HG03097 (cell line): ENCODE data around the gene NXNL1.

Experiments used
- ATAC-seq: cut with Tn5 transposase; IDR thresholded peaks from one replicate; pipeline ENCODE4 v1.9.1; 2021; ENCODE audit not compliant: unreplicated experiment, low FRiP score

Gene NXNL1

DNA sequence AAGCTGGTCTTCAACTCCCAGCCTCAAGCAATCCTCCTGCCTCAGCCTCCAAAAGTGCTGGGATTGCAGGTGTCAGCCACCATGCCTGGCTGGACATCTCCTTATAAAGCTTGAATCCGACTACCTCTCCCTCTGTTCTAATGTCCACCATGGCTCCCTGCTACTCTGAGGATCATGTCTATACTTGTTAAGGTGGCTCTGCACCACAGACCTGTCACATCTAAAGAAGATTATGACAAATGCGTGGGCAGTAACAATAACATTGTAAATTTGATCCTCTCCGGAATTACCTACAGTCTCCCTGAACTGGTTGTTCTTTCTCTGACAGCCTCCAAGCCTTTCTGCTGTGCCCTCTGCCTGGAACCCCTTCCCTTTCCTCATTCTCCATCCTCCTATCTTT lies 1.8 kb downstream of the NXNL1 start:
- no peak for ATAC-seq

DNA sequence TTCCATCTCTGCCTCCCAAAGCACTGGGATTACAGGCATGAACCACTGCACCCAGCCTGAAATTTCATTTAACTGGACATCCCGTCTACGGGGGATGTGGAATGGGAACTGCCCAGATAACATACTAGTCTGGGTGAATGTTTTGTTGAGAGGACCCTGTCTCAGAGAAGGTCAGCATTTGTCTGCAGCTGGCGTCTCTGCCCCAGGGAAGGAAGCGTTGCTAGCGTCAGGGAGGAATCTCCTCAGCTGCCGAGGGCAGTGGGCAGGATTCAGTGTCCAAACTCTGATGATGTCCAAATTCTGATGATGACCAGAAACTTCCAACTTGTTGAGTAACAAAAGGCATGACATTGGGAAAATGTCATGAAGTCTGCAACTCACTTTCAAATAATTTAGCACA lies 3.1 kb downstream of the NXNL1 start:
- ATAC-seq, result no peak

DNA sequence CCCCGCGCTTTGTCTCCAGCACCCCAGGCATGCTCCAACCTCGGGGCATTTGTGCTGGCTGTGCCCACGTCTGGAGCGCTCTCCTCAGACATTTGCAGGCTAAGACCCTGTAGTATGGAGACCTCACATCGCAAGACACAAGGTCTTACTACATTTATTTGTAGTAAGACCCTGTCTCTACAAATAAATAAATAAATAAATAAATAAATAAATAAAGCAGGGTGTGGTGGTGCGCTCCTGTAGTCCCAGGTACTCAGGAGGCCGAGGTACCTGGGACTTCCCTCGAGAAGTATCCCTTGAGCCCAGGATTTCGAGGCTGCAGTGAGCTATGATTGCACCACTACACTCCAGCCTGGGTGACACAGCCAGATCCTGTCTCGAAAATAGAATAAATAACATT lies 4.6 kb downstream of the NXNL1 start:
- ATAC-seq, result no peak

DNA sequence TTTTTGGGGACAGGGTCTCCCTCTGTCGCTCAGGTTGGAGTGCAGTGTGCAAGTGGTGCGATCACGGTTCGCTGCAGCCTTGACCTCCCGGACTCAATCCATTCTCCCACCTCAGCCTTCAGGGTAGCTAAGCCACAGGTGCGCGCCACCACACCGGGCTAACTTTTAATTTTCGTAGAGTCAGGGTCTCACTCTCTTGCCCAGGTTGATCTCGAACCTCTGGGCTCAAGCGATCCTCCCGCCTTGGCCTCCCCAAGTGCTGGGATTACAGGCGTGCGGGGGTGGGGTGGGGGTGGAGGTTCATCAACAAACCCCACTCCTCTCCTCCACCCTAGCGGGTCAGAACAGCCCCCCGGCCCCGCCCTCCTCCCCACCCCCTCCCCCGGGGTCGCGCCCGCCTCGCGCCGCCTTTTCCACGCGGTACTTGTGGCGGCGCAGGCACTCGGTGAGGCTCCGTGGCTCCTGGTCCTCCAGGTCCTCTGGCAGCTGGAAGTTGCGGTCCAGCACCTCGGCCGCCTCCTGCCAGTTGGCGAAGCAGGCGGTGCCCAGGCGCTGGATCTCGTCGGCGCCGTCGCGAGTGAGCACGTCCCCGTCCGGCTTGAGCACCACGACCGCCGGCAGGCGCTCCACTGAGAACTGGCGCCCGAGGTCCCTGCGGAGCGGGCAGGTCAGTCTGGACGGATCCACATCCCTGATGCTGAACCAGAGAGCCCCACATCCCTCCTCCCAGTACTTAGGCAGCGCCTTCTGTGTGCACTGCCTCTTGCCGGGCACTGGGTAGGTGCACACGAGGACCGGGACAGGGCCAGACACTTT lies 5.2 kb downstream of the NXNL1 start:
- ATAC-seq, result no peak

DNA sequence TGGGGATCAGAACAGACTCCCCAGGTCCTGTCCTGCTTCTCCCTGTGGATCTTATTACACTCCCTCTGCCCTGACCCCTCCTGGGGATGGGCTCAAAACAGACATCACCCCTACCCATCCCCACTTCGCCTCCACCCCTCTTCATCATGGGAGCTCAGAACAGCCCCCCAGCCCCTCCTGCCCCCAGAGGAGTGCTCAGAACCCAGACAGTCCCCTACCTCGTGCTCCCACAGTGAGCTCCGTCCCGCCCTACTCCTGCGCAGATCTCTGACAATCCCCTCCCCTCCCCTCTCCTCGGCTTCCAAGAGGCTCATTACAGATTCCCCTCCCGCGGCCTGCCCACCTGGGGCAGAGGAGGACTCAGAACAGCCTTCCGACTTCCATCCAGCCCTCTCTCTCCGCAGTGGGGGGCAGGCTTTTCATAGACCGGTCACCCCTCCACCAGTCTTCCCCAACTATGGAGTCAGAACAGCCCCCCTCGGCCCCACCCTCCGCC lies 6.1 kb downstream of the NXNL1 start:
- no peak for ATAC-seq

DNA sequence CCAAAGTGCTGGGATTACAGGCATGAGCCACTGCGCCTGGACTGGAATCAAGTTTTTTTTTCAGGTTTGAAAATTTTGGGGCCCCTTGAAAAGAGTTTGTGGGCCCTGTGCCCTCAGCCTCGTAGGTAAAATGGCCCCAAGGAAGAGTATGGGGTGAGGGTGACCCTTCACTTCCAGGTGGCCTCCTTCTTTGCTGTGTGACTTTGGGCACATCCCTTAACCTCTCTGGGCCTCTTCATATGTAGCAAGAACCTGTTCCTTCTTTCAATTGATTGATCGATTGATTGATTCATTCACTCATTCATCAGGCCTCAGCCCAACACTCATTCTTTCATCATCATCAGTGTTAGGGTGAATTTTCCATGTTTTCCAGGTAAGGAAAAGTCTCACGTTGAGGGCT lies 8.9 kb downstream of the NXNL1 start:
- no peak for ATAC-seq

DNA sequence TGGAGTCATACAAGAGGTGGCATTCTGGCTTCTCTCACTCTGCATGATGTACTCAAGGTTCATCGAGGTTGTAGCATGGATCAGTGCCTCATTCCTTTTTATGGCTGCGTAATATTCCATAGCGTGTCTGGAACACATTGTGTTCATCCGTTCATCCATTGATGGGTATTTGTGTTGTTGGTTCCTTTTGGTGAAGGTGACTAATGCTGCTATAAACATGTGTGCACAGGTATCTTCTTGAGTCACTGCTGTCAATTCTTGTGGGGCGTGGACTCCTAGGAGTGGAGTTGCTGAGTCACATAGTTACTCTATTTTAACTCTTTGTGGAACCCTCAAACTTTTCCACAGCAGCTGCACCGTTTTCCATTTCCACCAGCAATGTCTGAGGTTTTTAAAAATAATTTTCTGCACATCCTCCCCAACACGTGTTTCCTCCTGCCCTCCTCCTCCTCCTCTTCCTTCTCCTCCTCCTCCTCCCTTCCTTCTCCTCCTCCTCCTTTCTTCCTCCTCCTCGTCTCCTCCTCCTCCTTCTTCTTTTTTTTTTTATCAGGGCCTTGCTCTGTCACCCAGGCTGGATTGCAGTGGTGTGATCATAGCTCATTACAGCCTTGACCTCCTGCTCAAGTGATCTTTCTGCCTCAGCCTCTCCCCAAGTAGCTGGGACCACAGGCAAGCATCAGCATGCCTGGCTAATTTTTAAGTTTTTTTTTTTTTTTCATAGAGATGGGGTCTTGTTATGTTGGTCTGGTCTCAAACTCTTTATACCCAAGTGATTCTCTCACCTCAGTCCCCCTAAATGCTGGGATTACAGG lies 10.3 kb downstream of the NXNL1 start:
- no peak for ATAC-seq

DNA sequence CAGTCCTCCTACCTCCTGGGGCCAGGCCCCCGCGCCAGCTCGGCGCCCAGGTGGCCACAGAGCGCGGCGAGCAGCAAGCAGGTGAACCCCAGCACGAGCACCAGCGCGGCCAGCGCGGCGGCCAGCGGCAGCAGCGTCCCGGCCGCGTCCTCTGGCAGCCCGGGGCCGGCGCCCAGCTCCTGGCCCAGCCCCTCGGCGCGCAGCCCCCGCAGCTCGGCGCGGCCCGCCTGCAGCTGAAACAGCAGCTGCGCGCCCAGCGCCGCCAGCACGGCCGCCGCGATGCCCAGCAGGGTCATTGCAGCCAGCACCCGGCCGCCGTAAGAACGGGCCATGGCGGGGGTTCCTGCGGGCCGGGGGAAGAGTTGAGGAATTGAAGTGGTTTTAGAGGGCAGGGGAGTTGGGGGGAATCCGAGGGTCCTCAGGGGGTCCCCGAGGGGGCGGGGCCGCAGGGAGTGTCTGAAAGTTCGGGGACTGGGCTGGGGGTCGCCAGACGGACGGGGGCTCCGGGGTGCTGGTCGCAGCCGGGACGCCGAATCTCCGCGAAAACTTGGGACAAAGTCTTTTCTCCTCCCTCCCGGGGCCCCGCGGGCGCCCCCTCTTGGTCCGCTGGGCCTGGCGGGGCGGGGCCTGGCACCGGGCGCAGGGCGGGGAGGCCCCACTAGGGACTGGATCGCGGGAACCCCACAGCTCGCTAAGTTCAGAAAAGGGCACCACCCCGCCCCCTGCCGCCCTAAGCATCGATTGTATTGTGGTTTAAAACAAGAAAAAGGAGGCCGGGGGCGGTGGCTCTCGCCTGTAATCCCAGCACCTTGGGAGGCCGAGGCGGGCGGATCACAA lies 12.4 kb downstream of the NXNL1 start, which contains the start of gene TMEM221:
TSS of gene TMEM221 (minus strand) at position 538 of the 837 bp plus-strand sequence. CDS start at position 332, 206 bp downstream.
- ATAC-seq, result no peak

DNA sequence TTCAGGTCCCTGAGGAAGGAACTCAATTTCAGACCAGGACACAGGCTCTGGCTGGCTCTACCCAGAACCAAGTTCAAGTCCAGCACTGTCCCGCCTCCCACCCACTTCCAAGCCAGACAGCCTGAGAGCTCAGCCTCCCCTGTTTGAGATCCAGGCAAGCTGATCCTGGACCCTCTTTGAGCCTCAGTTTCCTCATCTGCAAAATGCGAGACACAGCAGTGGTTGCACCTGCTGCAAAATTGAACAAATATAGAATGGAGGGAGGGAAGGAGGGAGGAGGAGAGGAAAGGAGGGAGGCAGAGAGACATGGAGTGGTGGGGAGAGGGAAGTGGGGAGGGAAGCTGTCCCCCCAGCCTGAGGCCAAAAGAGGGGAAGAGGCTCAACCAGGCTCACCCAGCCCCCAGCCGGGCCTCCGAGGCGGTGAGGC lies 13.0 kb downstream of the NXNL1 start:
- no peak for ATAC-seq

DNA sequence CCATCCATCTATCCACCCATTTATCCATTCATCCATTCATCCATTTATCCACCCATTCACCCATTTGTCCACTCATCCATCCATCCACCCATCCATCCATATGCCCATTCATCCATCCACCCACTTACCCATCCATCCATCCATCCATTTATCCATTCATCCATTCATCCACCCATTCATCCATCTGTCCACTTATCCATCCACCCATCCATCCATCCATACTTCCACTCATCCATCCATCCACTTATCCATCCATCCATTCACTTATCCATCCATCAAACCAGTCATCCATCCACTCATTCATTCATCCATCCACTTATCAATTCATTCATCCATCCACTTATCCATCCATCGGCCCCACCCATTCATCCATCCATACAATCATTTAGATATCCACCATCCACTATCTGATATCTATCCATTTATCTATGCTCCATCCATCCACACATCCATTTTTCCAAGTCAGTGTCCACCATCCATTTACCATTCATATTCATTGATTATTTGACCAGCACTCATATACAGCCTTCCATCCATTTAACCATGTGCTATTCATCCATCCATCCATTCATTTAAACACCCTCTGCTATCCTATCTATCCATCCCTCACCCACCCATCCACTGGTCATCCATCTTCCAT lies 15.1 kb downstream of the NXNL1 start:
- ATAC-seq, result no peak

DNA sequence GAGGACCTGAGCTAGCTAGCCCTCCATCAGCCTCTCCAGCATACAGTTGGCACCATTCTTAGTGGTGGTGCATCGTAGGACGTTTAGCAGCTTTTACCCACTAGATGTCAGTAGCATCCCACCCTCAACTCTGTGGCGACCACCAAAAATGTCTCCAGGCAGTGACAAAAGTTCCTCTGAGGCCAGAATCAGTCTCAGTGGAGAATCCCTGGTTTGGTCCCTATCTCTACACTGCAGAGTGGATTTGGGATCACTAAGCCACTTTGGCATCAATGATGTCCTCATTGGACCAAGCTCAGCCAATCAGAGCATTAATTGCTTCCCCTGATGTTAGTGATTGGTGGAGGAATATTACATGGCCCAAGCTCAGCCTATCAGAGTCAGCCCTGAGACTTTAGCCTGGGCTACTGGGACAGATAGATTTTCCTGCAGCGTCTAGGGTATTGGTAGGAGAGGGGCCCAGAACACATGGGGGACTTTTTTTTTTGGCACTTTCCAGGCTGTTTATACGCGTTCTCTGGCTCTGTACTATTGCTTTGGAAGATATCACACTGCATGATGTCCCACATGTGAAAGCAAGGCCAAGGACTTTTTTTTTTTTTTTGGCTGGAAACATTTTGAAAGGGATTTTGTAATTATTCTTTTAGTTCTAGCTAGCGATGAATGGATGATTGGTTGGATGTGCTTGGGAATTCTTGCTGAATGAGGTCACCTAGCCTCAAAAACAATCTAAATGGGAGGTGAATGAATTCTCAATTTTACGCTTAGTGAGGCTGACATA lies 19.3 kb downstream of the NXNL1 start:
- ATAC-seq, result no peak

DNA sequence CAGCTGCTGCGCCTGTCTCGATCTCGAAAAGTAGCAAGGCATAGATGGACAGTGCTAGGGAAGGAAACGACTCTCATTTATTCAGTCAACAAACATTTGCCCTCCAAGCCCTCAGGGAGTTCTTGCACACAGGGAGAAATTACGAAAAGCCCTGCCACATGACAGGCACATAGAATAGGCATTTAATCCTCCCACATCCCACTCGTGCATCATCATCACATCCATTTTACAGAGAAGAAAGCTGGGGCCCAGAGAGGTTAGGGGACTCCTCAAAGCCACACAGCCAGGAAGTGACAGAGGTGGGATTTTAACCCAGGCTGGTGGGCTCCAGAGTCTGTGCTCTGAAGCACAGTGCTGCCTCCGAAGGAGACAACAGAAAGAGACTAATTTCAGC lies 23.9 kb downstream of the NXNL1 start:
- ATAC-seq, result no peak

DNA sequence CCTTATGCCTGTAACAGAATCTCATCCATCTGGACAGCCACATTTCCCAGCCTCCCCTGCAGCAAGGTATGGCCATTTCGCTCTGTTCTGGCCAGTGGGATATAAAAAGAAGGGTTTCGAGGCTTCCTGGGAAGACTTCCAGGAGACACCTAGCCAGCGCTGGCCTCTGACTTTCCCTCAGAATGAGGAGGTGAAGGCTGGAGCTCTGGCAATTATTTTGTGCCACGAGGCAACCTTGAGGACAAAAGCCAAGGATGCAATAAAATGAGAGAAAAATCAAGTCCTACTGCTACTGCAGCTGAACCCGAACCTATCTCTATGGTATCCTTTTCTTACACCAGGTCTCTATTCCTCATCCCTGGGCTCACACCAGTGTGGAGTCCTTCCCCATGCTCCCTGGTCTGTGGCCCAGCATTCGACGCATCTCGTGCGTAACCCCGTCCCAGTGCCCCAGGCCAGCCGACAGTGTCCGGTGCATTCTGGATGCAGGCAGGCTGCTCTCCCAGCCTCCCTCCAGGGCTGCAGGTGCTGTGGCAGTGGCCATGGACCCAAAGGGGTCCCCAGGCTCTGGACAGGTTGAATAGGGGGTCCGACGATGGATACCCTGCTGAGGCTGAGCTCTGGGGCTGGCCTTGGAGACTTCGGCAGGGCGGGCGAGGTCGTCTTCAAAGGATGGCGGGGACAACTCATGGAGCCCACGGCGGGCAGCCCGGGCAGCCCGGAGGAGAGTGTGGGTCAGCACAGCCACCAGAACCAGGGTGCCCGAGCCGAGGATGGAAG lies 24.4 kb downstream of the NXNL1 start:
- no peak for ATAC-seq

DNA sequence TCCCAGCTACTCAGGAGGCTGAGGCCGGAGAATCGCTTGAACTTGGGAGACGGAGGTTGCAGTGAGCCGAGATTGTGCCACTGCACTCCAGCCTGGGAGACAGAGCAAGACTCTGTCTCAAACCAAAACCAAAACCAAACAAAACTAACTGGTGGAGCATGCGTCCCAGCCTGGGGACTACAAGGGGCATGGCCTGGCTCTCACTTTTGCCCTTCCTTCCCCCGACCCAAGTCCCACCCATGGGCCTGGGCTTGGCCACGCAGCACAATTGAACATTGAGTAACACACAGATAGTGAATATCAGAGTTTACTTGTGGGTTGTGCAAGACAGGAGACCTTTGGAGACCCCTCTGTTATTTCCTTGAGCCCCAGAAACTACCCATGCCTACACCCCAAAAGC lies 25.5 kb downstream of the NXNL1 start:
- ATAC-seq, result no peak

DNA sequence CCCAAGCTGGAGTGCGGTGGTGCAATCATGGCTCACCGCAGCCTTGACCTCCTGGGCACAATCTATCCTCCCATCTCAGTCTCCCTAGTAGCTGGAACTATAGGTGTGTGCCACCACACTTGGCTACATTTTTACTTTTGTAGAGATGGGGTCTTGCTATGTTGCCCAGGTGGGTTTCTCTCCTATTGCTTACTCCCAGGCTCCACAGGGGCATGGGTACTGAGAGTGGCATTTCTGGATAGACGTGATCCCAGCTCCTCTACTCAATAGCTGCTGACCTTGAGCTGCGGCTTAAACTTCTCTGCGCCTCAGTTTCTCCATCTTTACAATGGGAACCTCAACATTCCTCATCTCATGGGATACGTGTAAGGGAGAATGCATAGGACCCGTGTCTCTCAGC lies 29.3 kb downstream of the NXNL1 start:
- ATAC-seq, result no peak

DNA sequence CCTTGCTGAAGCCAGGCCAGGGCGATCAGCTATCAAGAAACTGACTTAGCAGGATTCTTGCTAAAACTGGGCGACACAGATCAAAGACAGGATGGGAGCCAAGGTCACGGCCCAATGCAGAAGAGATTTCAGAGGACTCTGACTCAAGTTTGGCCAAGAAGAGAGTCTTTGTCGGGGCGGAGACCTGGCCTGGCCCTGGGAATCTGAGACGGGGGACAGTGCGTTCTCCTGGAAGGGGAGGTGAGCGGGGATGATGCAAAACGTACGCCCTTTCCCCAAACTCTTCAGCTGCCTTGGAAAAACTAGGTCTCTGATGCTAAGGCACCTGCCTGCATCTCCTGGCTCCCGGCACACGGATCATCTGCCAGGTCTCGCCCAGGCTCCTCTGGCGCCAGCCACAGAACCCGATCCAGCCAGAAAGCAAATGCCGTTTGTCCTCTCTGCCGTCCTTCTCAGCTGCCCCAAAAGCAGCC lies 31.0 kb downstream of the NXNL1 start:
- ATAC-seq, result no peak

DNA sequence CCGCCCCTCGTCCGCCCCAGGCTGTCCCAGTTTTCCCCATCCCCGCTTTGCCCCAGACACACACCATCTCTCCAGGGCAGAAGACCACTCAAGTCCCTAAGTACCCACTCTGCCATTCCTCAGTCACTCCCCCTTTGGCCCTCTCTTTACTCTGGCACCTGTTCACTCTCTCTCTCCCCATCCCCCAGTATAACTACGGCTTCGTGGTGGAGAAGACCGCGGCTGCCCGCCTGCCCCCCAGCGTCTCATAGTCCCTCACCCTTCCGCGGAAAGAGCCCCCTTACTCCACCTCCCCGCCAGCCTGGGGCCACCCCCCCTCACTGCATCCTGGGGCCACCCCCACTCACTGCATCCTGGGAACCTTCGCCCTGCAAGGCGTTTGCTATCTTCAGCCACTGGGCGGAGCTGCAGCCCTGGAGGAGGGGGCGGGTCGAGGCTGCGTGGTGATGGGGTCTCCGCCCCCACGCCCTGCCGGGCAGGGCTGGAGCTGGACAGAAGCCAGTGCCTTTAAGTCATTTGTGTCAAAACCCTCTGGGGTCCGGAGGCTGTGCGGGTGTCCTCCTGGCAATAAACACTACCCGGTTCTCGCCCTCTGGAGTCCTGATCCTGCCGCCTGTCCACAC lies 35.9 kb downstream of the NXNL1 start:
- ATAC-seq, result no peak
